Stimulated activated CD8-positive, alpha-beta memory T cell treated with anti-CD3 and anti-CD28 coated beads, Interleukin-7, amount 100 ng/mL, for 4 hours (primary cell): ENCODE measurements around the gene NFIX.

Experiments used
- DNase-seq, 2 donors: peaks; one replicate each; pipeline ENCODE4 v3.0.0-alpha.2; 2020; ENCODE audit warnings: low read depth in 2 of 2

The NFIX gene

DNA sequence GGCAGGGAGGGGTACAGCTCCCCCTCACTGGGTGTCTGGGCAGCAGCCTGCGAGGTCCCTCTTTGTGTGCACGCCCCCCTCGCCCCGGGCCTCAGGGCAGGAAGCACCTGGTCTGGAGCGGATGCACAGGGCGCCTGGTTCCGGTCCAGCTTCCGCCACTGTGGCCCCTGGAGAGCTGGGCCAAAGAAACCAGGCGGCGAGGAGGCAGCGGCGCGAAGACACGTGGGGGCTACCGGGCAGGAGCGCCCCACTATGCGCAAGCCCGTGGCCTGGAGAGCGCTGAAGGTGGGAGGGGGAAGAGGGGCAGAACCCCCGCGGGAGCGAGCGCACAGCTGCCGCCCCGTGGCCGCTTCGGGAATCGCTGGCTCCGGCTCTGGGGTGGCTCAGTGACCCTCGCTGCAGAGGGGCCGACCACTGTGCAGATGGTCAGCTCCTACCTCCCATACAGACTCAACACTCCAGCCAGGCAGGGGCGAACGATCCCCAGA lies 109.1 kb downstream of the NFIX start:
- DNase-seq, result peak; percentile 33 to 59

GRCh38 chr19:13104848-13105711 lies 109.8 kb downstream of the NFIX start:
- no peak for DNase-seq

- DNase-seq, result no peak
Measured at GRCh38 chr19:13109361-13110098, 114.3 kb downstream of the NFIX start.

- no peak for DNase-seq
Measured at GRCh38 chr19:13110099-13110610, 114.9 kb downstream of the NFIX start.

DNA sequence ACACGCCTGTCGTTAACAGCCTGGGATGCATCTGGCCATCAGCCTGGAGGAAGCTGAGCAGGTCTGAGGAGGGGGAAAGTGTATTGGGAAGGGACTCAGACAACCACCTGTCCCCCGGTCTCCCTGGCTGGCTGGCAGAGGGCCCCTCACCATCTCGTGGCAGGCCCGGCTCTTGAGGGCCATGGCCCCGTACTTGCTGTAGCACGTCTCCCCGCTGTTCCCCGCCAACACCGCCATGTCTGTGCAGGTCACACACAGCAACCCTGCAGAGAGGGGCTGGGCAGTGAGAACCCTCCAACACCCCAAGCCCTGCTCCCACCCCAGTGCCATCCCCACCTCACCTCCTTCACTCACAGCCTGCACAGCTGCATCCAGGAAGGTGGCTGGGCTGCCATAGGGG lies 117.3 kb downstream of the NFIX start:
- DNase-seq, result no peak

- DNase-seq, result no peak
Measured at GRCh38 chr19:13115936-13116281, 120.6 kb downstream of the NFIX start.

DNA sequence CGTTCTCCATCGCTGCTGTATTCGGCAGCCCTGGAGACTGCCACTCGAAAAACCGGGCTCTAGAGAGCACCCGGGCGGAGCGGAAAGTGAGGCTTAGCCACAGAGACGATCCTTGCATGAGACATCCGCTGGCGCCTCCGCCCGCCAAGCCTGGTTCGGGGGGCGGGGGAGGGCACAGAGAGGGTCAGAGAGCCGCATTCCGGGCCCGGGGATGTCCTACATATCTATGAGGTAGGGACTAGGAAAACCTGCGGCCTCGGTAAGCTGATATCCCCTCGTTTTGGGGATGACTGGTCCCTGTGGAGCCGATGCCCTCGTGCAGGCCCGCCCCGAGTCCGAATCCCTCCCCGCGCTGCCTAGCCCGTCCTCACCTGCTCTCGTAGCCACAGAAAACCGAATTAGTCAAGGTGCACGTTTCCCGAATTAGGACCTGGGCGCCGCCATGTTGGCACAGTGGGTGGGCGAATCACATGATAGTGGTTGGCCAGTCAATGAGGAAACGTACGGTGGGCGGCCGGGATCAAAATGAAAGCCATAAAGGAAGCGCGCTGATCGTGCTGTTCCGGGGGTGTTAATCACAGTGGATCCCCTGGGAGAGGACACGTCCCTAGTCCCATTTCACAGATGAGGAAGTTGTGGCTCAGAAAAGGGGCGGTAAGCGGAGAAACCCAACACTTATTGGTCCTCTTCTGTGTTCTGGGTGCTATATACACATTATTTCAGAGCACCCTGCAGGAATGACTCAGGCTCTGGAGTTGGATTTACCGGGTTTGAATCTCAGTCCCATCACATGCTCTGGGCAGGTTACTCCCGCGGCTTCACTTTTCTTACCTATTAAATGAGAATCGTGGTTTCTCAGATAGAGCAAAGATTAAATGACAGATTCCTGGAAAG lies 121.3 kb downstream of the NFIX start, which contains the start of gene TRMT1:
Gene TRMT1, minus strand, starts transcription at position 459 of the 894 bp plus-strand sequence. Its CDS starts 341 bp downstream, at position 118.
- peak; percentile 88 to 93 for DNase-seq

DNA sequence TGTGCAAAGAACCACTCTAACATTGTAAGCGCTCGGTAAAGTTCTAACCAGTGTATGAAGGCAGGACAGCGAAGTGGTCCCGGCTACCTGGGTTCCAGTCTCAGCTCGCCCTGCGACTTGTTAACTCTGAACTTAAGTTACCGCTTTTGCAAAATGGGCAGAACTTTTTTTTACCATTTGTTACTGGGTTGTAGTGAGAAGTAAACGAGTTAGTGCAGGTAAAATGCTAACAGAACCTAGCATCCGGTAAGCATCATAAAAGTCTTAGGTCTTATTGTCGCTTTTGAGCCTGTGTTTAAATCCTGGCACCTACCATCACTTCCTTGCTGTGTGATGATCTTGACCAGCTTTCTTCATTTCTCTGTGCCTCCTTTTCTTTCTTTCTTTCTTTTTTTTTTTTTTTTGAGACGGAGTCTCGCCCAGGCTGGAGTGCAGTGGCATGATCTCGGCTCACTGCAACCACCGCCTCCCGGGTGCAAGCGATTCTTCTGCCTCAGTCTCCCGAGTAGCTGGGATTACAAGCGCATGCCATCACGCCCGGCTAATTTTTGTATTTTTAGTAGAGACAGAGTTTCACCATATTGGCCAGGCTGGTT lies 122.0 kb downstream of the NFIX start:
- no peak for DNase-seq

GRCh38 chr19:13117772-13118423 lies 122.6 kb downstream of the NFIX start, which contains the start of gene NACC1:
Gene NACC1 (plus strand): TSS chr19:13118264. CDS start chr19:13135208, 16,944 bp downstream.
- peak; percentile 65 to 90 for DNase-seq

GRCh38 chr19:13118424-13119193 lies 123.3 kb downstream of the NFIX start:
- peak in 1 of 2 donors; percentile 54 for DNase-seq

- DNase-seq, result no peak
Measured at GRCh38 chr19:13119627-13120026, 124.4 kb downstream of the NFIX start.

DNA sequence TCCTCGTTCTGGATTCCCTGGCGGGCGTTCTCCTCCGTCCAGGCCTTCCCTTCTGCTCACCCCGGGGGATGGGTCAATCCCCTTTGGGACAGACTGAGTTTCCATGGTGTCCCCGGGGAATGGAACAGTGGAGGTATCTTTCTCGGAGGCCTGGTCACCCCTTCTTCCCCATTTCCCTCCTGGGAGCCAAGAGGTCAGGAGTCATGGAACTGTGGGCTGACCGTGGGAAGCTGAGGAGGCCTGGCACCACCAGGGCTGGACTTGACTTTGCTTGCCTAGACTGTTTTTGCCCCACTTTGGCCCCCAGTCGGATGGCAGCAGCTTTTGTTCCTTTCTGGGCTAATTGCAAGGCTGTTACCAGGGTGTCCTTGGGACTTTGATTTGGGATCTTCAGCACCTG lies 124.8 kb downstream of the NFIX start:
- no peak for DNase-seq

- DNase-seq, result no peak
Measured at GRCh38 chr19:13120817-13121216, 125.5 kb downstream of the NFIX start.

- DNase-seq, result peak in 1 of 2 donors; percentile 29
Measured at GRCh38 chr19:13121551-13122274, 126.4 kb downstream of the NFIX start.

- DNase-seq, result peak in 1 of 2 donors; percentile 32
Measured at GRCh38 chr19:13122275-13122878, 127.1 kb downstream of the NFIX start.

DNA sequence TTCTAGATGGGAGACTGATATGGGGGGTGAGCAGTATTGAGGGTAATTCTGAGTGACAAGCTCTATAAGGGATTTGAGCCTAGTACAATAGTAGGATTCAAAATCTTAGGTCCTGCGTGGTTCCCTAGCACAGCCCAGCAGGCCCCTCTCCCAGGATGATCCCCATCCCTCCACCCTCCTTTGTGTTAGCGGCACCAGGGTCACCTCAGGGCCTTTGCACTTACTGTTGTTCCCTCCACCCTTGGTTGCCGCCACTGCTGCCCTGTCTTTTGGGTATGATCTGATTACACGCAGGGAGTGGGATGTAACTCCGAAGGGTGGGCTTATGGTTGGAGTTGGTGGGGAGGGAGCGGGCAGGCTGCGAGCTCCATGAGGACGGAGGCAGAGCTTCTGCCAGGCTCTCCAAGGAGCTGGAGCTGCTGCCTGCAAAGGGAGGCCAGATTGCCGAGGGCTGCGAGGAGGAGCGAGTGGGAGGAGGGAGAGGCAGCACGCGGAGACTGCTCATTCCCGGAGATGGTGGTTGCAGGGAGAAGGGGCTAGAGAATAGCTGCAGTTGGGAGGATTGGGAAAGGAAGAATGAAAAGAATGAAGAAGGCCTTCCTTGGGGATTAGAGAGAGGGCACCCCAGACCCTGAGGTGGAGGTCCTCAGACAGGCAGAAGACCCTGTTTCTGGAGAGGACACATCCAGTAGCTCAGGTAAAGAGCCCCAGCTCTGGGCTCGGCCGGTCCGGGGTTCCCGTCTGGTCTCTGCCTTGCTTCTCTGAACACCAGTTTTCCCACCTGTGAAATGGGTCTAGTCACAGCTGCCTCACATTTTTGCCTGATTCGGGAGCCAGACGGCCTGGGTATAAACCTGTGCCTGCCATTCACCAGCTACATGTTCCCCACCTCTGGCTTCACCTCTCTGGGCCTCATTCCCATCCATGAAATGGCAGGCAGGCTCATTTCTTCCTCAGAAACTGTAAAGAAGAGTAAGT lies 128.0 kb downstream of the NFIX start:
- no peak for DNase-seq

- no peak for DNase-seq
Measured at GRCh38 chr19:13127051-13127450, 131.8 kb downstream of the NFIX start.
